GM12864 (cell line): ENCODE data around the gene STOM.
"Not testable (repeated sequence)": the region's sequence is repeated elsewhere in the genome, so short reads cannot be mapped to it uniquely, and the experiment has no call there.

ENCODE experiments used
- DNase-seq: peaks from one replicate; pipeline ENCODE4 v3.0.0-alpha.2; 2011; ENCODE audit warnings: low read depth
- H3K4me3 ChIP-seq: 2 replicates; pipeline ENCODE4 v1.5.1; 2011; ENCODE audit warnings: mild to moderate bottlenecking, low read depth, low read length, control low read depth
- CTCF ChIP-seq: IDR thresholded peaks from 2 replicates; pipeline ENCODE4 v1.5.1; 2011; ENCODE audit warnings: low read depth, mild to moderate bottlenecking, moderate library complexity, low read length, control low read depth, inconsistent platforms; ENCODE audit errors: missing control alignments

The STOM gene

DNA sequence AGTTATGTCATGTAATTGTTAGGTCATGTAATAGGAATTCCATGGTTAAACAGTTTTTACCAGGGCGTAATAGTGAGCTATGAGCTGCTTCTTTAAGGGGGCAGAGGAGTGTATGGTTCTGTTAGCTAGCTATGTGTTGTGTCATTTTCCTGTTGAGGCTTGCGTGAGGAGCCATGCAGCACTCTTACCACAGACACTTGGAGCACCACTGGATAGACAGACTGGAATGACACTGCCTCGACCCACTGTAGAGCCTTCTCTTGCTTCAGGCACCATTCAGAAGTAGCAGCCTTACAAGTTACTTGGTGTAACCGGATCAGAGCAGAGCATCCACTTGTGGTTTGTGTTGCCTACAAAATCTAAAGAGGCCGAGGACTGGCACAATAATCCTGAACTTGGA lies 28.3 kb upstream of the STOM start:
- no peak overlapping the region for H3K4me3 ChIP-seq
- TF ChIP-seq CTCF = no peak
- DNase-seq = no peak

- H3K4me3 ChIP-seq = not testable (repeated sequence)
Measured at GRCh38 chr9:121397277-121397676, 27.2 kb upstream of the STOM start.

DNA sequence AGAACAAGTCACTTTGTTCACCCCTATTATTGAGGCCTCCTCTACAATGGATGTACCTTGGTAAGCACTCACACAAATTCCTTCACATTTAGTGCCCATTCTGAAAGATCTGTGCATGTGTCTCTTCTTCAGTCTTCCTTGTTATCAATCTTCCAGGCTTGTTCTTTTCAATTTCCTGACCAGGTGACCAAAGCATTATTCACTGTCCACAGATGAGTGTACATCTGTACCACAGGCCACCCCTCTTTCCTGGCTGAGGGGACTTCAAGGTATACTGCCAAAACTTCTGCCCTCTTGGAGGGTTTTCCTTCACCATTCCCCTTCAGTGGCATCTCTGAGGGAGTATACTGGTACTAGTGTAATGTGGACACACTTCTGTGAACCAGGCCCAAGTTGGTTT lies 25.5 kb upstream of the STOM start:
- no peak for TF ChIP-seq CTCF
- DNase-seq = no peak
- no peak overlapping the region for H3K4me3 ChIP-seq

More at GRCh38 chr9:121397277-121397676, 27.2 kb upstream of the STOM start:
- DNase-seq = not testable (repeated sequence)

DNA sequence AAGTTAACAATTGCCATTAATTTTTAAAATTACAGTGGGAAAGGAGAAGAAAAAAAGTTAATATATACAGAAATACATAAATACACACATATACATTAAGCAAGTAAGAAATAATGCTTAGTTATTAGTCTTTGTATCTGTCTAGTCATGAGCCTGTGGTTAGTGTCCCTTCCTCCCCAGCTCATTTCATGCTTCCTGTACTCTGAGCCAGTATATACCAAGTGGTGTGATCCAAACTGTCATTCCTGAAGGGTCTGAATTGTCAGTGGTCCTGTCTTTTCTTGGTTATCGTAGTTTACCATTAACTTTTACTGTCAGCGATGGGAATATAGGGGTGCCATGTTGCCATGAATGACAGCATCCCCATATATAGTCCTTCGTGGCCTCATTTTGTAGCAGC lies 24.2 kb upstream of the STOM start:
- no peak for DNase-seq
- no peak for TF ChIP-seq CTCF
- no peak overlapping the region for H3K4me3 ChIP-seq

GRCh38 chr9:121393318-121393717 lies 23.3 kb upstream of the STOM start:
- no peak for TF ChIP-seq CTCF
- DNase-seq = no peak
- H3K4me3 ChIP-seq = no peak overlapping the region

- TF ChIP-seq CTCF = no peak
- H3K4me3 ChIP-seq = no peak overlapping the region
- no peak for DNase-seq
Measured at GRCh38 chr9:121390372-121390771, 20.3 kb upstream of the STOM start.

DNA sequence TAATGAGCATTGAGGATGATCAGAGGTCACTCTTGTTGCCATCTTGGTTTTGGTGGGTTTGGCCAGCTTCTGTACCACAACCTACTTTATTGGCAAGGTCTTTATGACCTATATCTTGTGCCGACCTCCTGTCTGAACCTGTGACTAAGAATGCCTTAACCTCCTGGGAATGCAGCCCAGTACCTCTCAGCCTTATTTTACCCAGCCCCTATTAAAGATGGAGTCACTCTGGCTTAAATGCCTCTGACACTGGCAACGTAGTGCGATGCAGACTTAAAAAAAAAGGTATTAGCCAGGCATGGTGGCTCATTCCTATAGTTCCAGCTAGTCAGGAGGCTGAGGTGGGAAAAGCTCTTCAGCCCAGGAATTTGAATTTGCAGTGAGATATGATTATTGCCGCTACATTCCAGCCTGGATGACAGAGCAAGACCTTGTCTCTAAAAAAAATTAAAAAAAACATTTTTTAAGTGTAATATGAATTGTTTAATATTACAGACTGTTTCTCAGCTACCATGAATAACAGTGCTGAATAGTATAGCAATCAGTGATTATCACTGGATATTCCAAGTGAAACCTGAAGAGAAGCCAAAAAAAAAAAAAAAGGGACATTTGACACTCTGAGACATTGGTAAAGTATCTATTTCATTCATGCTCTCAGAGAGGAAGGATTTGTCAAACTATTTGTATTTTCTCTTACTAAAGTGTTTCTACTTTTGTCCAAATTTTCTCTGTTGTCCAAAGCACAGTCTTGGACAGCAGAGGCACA lies 18.3 kb upstream of the STOM start:
- no peak for TF ChIP-seq CTCF
- no peak overlapping the region for H3K4me3 ChIP-seq
- DNase-seq = no peak
